Nephron progenitor cell (in vitro differentiated cells): ENCODE measurements around the gene GNG10.

ENCODE experiments used
- DNase-seq: peaks from one replicate; pipeline ENCODE4 v3.0.0; 2021
- H3K27ac Mint-ChIP-seq: 2 replicates; pipeline ENCODE4 v1.8.0; 2021; ENCODE audit warnings: mild to moderate bottlenecking, moderate library complexity, mixed read lengths
- H3K27me3 Mint-ChIP-seq: 2 replicates; pipeline ENCODE4 v1.8.0; 2021; ENCODE audit warnings: mild to moderate bottlenecking, low read depth, mixed read lengths; ENCODE audit not compliant: poor library complexity
- H3K36me3 Mint-ChIP-seq: 2 replicates; pipeline ENCODE4 v1.8.0; 2021; ENCODE audit warnings: low read depth, mixed read lengths
- H3K4me1 Mint-ChIP-seq: 2 replicates; pipeline ENCODE4 v1.8.0; 2021; ENCODE audit warnings: mixed read lengths
- H3K4me3 Mint-ChIP-seq: 2 replicates; pipeline ENCODE4 v1.8.0; 2021; ENCODE audit warnings: mild to moderate bottlenecking, moderate library complexity, mixed read lengths
- H3K9me3 Mint-ChIP-seq: 2 replicates; pipeline ENCODE4 v1.8.0; 2021; ENCODE audit warnings: mild to moderate bottlenecking, moderate library complexity, mixed read lengths
- CTCF ChIP-seq: fragments of 200-600 bp; sonication (generic); IDR thresholded peaks from 2 replicates; pipeline ENCODE4 v1.5.0; 2021; ENCODE audit warnings: antibody characterized with exemption

GNG10 gene

DNA sequence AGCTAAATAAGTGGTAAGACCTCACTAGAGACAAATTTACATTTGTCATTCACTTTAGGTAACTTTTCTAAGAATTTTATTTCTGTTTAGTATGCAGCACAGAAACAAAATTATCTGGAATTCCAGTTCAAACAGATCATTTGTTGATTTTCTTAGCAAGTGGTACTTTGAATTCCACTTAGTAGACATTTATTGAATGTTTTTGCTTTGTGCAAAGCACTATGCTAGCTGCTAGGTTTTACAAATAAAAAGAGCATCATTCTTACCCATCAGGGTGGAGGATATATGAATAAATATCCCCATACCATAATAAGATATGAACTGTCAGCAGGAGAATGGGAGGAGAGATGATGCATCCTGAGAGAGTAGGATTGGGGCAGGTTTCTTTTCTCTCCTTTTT, 35.4 kb downstream of the GNG10 start:
- no peak overlapping the region for H3K27ac Mint-ChIP-seq
- H3K9me3 Mint-ChIP-seq: peaks cover 23% of the 10 kb centered on the region
- H3K27me3 Mint-ChIP-seq: peaks cover 3% of the 10 kb centered on the region
- no peak for DNase-seq
- peaks cover 3% of the 10 kb centered on the region for H3K36me3 Mint-ChIP-seq
- H3K4me3 Mint-ChIP-seq: no peak overlapping the region
- no peak for TF ChIP-seq CTCF
- no peaks in the 10 kb centered on the region for H3K4me1 Mint-ChIP-seq

DNA sequence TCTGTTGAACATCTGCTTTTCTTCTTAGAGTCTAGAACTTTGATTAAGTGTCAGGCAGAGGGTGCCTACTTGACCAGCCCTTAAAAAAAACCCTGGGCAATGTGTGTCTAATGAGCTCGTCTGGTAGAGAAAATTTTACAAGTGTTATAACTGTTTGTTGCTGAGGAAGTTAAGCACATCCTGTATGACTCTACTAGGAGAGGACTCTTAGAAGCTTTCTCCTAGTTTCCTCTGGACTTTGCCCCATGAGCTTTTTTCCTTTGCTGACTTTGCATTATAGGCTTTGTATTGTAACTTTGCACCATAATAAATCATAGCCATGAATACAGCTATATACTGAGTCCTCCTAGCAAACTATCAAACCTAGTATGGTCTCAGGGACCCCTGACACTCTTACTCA, 39.4 kb downstream of the GNG10 start:
- no peak overlapping the region for H3K4me3 Mint-ChIP-seq
- H3K4me1 Mint-ChIP-seq: no peaks in the 10 kb centered on the region
- TF ChIP-seq CTCF: no peak
- peaks cover 3% of the 10 kb centered on the region for H3K36me3 Mint-ChIP-seq
- peaks cover 23% of the 10 kb centered on the region for H3K9me3 Mint-ChIP-seq
- H3K27me3 Mint-ChIP-seq: peaks cover 3% of the 10 kb centered on the region
- no peak for DNase-seq
- no peak overlapping the region for H3K27ac Mint-ChIP-seq

DNA sequence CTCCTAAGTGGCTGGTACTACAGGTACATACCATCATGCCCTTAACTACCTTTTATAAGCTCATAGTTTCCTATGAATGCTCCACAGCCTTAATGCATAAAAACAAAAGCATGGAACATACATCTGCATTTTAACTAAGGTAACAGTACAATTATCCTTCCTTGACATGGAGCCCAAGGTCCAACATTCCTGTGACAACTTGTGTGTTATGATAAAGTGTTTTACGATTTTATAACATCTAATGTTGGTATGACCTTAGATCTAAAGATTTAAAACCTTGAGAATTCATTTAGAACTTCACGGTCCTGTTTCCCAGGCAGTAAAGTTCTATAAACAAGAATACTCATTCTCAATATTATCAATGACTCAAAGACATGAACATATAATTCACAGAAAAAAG, 43.1 kb downstream of the GNG10 start:
- Mint-ChIP-seq H3K4me1 (no peaks in the 10 kb centered on the region), H3K36me3 (peaks cover 3% of the 10 kb centered on the region), H3K27ac (no peak overlapping the region), H3K9me3 (peaks cover 8% of the 10 kb centered on the region), H3K27me3 (no peaks in the 10 kb centered on the region), H3K4me3 (no peak overlapping the region)
- no peak for TF ChIP-seq CTCF
- no peak for DNase-seq

DNA sequence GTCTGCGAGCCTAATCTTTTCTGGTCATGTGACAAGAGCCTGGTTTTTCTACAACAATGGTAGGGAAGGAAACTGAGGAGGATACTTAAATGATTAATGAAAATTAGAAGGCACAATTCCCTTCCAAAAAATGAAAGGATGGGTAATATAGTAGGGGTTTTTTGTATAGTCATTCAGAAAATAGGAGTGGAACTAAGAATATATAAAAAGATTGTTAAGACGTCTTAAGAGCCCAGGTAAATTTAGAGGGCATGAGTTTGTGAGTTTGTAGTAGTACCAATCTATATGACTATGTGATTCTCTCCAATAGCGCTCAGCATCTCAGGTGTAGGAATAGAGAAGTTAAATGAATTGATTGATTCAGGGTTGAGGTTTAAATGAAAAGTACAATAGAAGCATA, 50.1 kb downstream of the GNG10 start:
- H3K4me1 Mint-ChIP-seq: no peaks in the 10 kb centered on the region
- no peak for DNase-seq
- no peak overlapping the region for H3K4me3 Mint-ChIP-seq
- H3K9me3 Mint-ChIP-seq: no peaks in the 10 kb centered on the region
- no peaks in the 10 kb centered on the region for H3K36me3 Mint-ChIP-seq
- no peak overlapping the region for H3K27ac Mint-ChIP-seq
- no peak for TF ChIP-seq CTCF
- H3K27me3 Mint-ChIP-seq: no peaks in the 10 kb centered on the region

GRCh38 chr9:111712369-111712768, 51.0 kb downstream of the GNG10 start:
- no peak overlapping the region for H3K4me3 Mint-ChIP-seq

More at GRCh38 chr9:111712369-111712768, 51.0 kb downstream of the GNG10 start:
- Mint-ChIP-seq H3K9me3 (no peaks in the 10 kb centered on the region), H3K27ac (no peak overlapping the region), H3K36me3 (no peaks in the 10 kb centered on the region), H3K4me1 (no peaks in the 10 kb centered on the region), H3K27me3 (no peaks in the 10 kb centered on the region)
- no peak for DNase-seq
- no peak for TF ChIP-seq CTCF
